Uterus (tissue), 4 donors: ENCODE data around the gene LCNL1. TPM values are rescaled to one million over a fixed set of nuclear protein-coding genes. Genes with fewer than 3 reads are reported as not detected.

Experiments
- DNase-seq, 2 donors: peaks; one replicate each; pipeline ENCODE4 v3.0.0-alpha.2; 2019 to 2020
- H3K27ac ChIP-seq, 2 donors: fragments of 200-600 bp; sonication (generic); 1 replicate in 1 of 2; 2 replicates in 1 of 2; pipeline ENCODE4 v1.5.1; 2016 to 2018
- H3K27me3 ChIP-seq, 2 donors: fragments of 200-600 bp; sonication (generic); one replicate each; pipeline ENCODE4 v1.5.1; 2018 to 2019; ENCODE audit warnings: control low read depth in 1 of 2
- H3K36me3 ChIP-seq, 2 donors: fragments of 200-600 bp; sonication (generic); one replicate each; pipeline ENCODE4 v1.5.1; 2019; ENCODE audit warnings: control low read depth in 1 of 2
- H3K4me1 ChIP-seq, 2 donors: fragments of 200-600 bp; sonication (generic); one replicate each; pipeline ENCODE4 v1.5.1; 2018 to 2019; ENCODE audit warnings: control low read depth in 1 of 2
- H3K4me3 ChIP-seq, 2 donors: fragments of 200-600 bp; sonication (generic); 1 replicate in 1 of 2; 2 replicates in 1 of 2; pipeline ENCODE4 v1.5.1; 2018 to 2019; ENCODE audit warnings: mild to moderate bottlenecking in 1 of 2
- H3K9me3 ChIP-seq, 2 donors: fragments of 200-600 bp; sonication (generic); one replicate each; pipeline ENCODE4 v1.5.1; 2019; ENCODE audit warnings: control low read depth in 1 of 2
- CTCF ChIP-seq, 4 experiments: fragments of 200-600 bp in 2 of 4; fragments of 450-650 bp in 2 of 4; sonication (generic) in 2 of 4; IDR thresholded peaks; one replicate each; pipeline ENCODE4 v1.5.1; 2016 to 2019; ENCODE audit warnings: antibody characterized with exemption in 4 of 4, mild to moderate bottlenecking in 2 of 4, moderate library complexity in 1 of 4
- POLR2A ChIP-seq, 2 donors: fragments of 450-650 bp; IDR thresholded peaks; one replicate each; pipeline ENCODE4 v1.6.1; 2016; ENCODE audit warnings: antibody characterized with exemption in 2 of 2, mild to moderate bottlenecking in 1 of 2, moderate library complexity in 1 of 2
- intact Hi-C: fragments of 100-400 bp; cut with DNase I; formaldehyde crosslinking; loops from one replicate; pipeline ENCODE4 v1.15.1; 2023; ENCODE audit warnings: low total_unique reads
- total RNA-seq, 4 donors: library from RNA; depleted of rRNA in 3 of 4; stranded (reverse); fragments of >200 nt in 3 of 4; gene quantifications; one replicate each; pipeline versions ENCODE4 v1.1.0 to v1.2.4, GENCODE V29; 2014 to 2023
- donor health status: DM: yes; HTN: yes; CAD: no.

LCNL1 gene
- total RNA-seq, 4 donors from 2014 or later = under 0.01 to 6.9 (median 0.54) TPM

GRCh38 chr9:136980669-136981478 lies 1.9 kb upstream of the LCNL1 start:
- Histone ChIP-seq H3K36me3 (no peaks in the 10 kb centered on the region), H3K27me3 (peaks cover 8 to 9% of the 10 kb centered on the region in 2 donors), H3K9me3 (no peaks in the 10 kb centered on the region), H3K4me1 (no peaks in the 10 kb centered on the region), H3K4me3 (no peak overlapping the region), H3K27ac (peak overlapping the region in 1 of 2 donors; percentile 24)
- intact Hi-C loops = no loop called here
- DNase-seq = no peak
- TF ChIP-seq POLR2A (IDR thresholded peaks at IDR 0.05) (no peak), CTCF (IDR thresholded peaks at IDR 0.05) (no peak)

GRCh38 chr9:136981588-136982231 lies 1.1 kb upstream of the LCNL1 start:
- no peaks in the 10 kb centered on the region for H3K9me3 ChIP-seq
- intact Hi-C loops = no loop called here
- H3K36me3 ChIP-seq = no peaks in the 10 kb centered on the region
- no peak for TF ChIP-seq POLR2A (IDR thresholded peaks at IDR 0.05)
- no peak for TF ChIP-seq CTCF (IDR thresholded peaks at IDR 0.05)
- H3K4me3 ChIP-seq = no peak overlapping the region
- H3K4me1 ChIP-seq = no peaks in the 10 kb centered on the region
- H3K27me3 ChIP-seq = peaks cover 8 to 16% of the 10 kb centered on the region in 2 donors
- H3K27ac ChIP-seq = peak overlapping the region; percentile 24
- peak in 1 of 2 donors; percentile 46 for DNase-seq

- H3K9me3 ChIP-seq = no peaks in the 10 kb centered on the region
- no peak overlapping the region for H3K4me3 ChIP-seq
- intact Hi-C loops = no loop called here
- TF ChIP-seq CTCF (IDR thresholded peaks at IDR 0.05) (no peak), POLR2A (IDR thresholded peaks at IDR 0.05) (no peak)
- DNase-seq = no peak
- H3K4me1 ChIP-seq = no peaks in the 10 kb centered on the region
- H3K36me3 ChIP-seq = no peaks in the 10 kb centered on the region
- peaks cover 8 to 16% of the 10 kb centered on the region in 2 donors for H3K27me3 ChIP-seq
- H3K27ac ChIP-seq = no peak overlapping the region
Observed at GRCh38 chr9:136983167-136983566, 374 bp downstream of the LCNL1 start.

GRCh38 chr9:136983656-136984314 lies 992 bp downstream of the LCNL1 start:
- DNase-seq = no peak
- Histone ChIP-seq H3K27me3 (peaks cover 8 to 16% of the 10 kb centered on the region in 2 donors), H3K27ac (no peak overlapping the region), H3K4me1 (no peaks in the 10 kb centered on the region), H3K36me3 (no peaks in the 10 kb centered on the region), H3K9me3 (no peaks in the 10 kb centered on the region), H3K4me3 (no peak overlapping the region)
- intact Hi-C loops = no loop called here
- TF ChIP-seq CTCF (IDR thresholded peaks at IDR 0.05) (no peak), POLR2A (IDR thresholded peaks at IDR 0.05) (no peak)
